Keratinocyte (primary cell): ENCODE data around the gene SYS1. TPM values are rescaled to one million over a fixed set of nuclear protein-coding genes. Genes with fewer than 3 reads are reported as not detected.

Source experiments
- DNase-seq: peaks from one replicate; pipeline ENCODE4 v3.0.0-alpha.2; 2011; ENCODE audit warnings: low read depth, missing footprints, low spot score
- FAIRE-seq: peaks from 2 replicates; lab custom pipeline; 2011; peaks lifted over from hg19 to GRCh38; lab: Jason Lieb, UNC
- H2AFZ ChIP-seq: 2 replicates; pipeline ENCODE4 v1.6.0; 2012; ENCODE audit warnings: low read length, control low read depth, inconsistent platforms; ENCODE audit not compliant: control insufficient read depth
- H3K27ac ChIP-seq: 2 replicates; pipeline ENCODE4 v1.5.1; 2011; ENCODE audit warnings: low read length; ENCODE audit not compliant: control insufficient read depth, insufficient read depth
- H3K27me3 ChIP-seq: 3 replicates; pipeline ENCODE4 v1.6.0; 2011; ENCODE audit warnings: low read length; ENCODE audit not compliant: control insufficient read depth, insufficient read depth; ENCODE audit errors: extremely low read depth
- H3K36me3 ChIP-seq, 2 experiments: 2 replicates in 1 of 2; 3 replicates in 1 of 2; pipeline ENCODE4 v1.5.1; 2011; ENCODE audit warnings: low read length in 2 of 2, mild to moderate bottlenecking in 1 of 2; ENCODE audit not compliant: control insufficient read depth in 2 of 2, insufficient read depth in 2 of 2; ENCODE audit errors: extremely low read depth in 1 of 2
- H3K4me1 ChIP-seq: 3 replicates; pipeline ENCODE4 v1.5.1; 2011; ENCODE audit warnings: low read length; ENCODE audit not compliant: control insufficient read depth, insufficient read depth; ENCODE audit errors: extremely low read depth
- H3K4me2 ChIP-seq: 3 replicates; pipeline ENCODE4 v1.6.0; 2011; ENCODE audit warnings: low read depth, low read length; ENCODE audit not compliant: control insufficient read depth, insufficient read depth; ENCODE audit errors: extremely low read depth
- H3K4me3 ChIP-seq, 3 experiments: fragments of 200-600 bp in 1 of 3; sonication (generic) in 1 of 3; 2 replicates in 2 of 3; 3 replicates in 1 of 3; pipeline ENCODE4 v1.5.1; 2011 to 2016; ENCODE audit warnings: low read length in 3 of 3, mild to moderate bottlenecking in 3 of 3, control low read depth in 2 of 3, inconsistent platforms in 1 of 3, low read depth in 1 of 3, mixed read lengths in 1 of 3, mixed run types in 1 of 3, moderate library complexity in 1 of 3; ENCODE audit not compliant: control insufficient read depth in 2 of 3, insufficient read depth in 2 of 3; ENCODE audit errors: extremely low read depth in 1 of 3
- H3K79me2 ChIP-seq: 2 replicates; pipeline ENCODE4 v1.6.0; 2012; ENCODE audit warnings: low read length; ENCODE audit not compliant: control insufficient read depth, insufficient read depth
- H3K9ac ChIP-seq: 3 replicates; pipeline ENCODE4 v1.6.0; 2011; ENCODE audit warnings: low read length; ENCODE audit not compliant: control insufficient read depth, insufficient read depth; ENCODE audit errors: extremely low read depth
- H3K9me1 ChIP-seq: 3 replicates; pipeline ENCODE4 v1.6.0; 2011; ENCODE audit warnings: low read length; ENCODE audit not compliant: control insufficient read depth, insufficient read depth; ENCODE audit errors: extremely low read depth
- H3K9me3 ChIP-seq: 2 replicates; pipeline ENCODE4 v1.5.1; 2012; ENCODE audit warnings: low read depth, low read length; ENCODE audit not compliant: control insufficient read depth
- H4K20me1 ChIP-seq: 3 replicates; pipeline ENCODE4 v1.6.0; 2011; ENCODE audit warnings: low read length; ENCODE audit not compliant: control insufficient read depth, insufficient read depth; ENCODE audit errors: extremely low read depth
- EZH2 ChIP-seq: IDR thresholded peaks from one replicate; pipeline ENCODE4 v1.6.1; 2012; ENCODE audit warnings: inconsistent platforms, mild to moderate bottlenecking, low read length, moderate library complexity
- dilution Hi-C: fragments of 300-500 bp; cut with MboI; formaldehyde crosslinking; loops from one replicate; pipeline ENCODE4 v1.7.0; 2020; ENCODE audit warnings: low sequenced_read_pairs; ENCODE audit not compliant: extremely low pct_ligation_motif_present
- polyA plus RNA-seq, 5 experiments: library from polyadenylated mRNA; depleted of rRNA in 3 of 5; stranded (reverse) in 3 of 5; stranded (forward) in 1 of 5; unstranded in 1 of 5; fragments of >200 nt; gene quantifications; 1 replicate in 1 of 5; 2 replicates in 3 of 5; 3 replicates in 1 of 5; pipeline versions ENCODE4 v1.2.1 to v1.2.3, GENCODE V29; 2011 to 2012; ENCODE audit warnings: missing spikeins in 2 of 5, low read depth in 1 of 5, low replicate concordance in 1 of 5
- TF ChIP-seq, protein P1 (sequence below), 3 experiments: IDR thresholded peaks in 1 of 3; conservative IDR thresholded peaks in 1 of 3; optimal IDR thresholded peaks in 1 of 3; 2 replicates in 2 of 3; 3 replicates in 1 of 3; pipeline versions ENCODE3 to v1.5.1; 2011; ENCODE audit warnings: low read length in 3 of 3, mild to moderate bottlenecking in 3 of 3, moderate library complexity in 2 of 3, control low read depth in 1 of 3, inconsistent platforms in 1 of 3; ENCODE audit not compliant: insufficient read depth in 2 of 3; ENCODE audit errors: extremely low read depth in 1 of 3

Gene SYS1
- polyA plus RNA-seq, 1 donor (not counting 4 experiments of a cell fraction or from before 2014, with no cell fraction given): 16.8 TPM

DNA sequence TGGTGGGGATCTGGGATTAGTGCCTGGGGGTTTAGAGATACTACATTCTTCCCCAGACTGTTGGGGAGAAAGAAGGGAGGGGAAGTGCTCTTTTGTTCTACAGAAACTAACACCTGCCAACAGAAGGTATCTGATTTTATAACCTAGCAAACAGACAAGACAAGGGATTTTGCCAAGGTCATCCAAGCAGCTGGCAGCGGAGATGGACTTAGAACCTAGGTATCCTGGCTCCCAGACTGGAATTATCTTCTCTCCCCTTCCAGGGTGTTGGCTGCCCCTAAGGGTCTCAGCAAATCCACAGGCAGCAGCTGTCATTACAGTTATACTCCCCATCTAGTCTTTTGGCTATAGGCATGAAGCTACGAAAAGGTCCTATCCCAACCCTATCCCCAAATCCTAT lies 23.2 kb upstream of the SYS1 start:
- no peak for TF ChIP-seq EZH2
- peaks cover 91% of the 10 kb centered on the region for H3K4me1 ChIP-seq
- no peaks in the 10 kb centered on the region for H4K20me1 ChIP-seq
- peak overlapping the region; percentile 34 for H3K9ac ChIP-seq
- FAIRE-seq (no peak), DNase-seq (no peak)
- H3K27me3 ChIP-seq: no peaks in the 10 kb centered on the region
- dilution Hi-C loops: no loop called here
- H3K36me3 ChIP-seq: peaks cover 23 to 52% of the 10 kb centered on the region in 2 experiments
- H3K4me2 ChIP-seq: peak overlapping the region; percentile 55
- peaks cover 4% of the 10 kb centered on the region for H3K9me1 ChIP-seq
- no peak overlapping the region for H2AFZ ChIP-seq
- H3K9me3 ChIP-seq: no peaks in the 10 kb centered on the region
- H3K4me3 ChIP-seq: no peak overlapping the region
- H3K79me2 ChIP-seq: peaks cover 84% of the 10 kb centered on the region
- H3K27ac ChIP-seq: peak overlapping the region; percentile 98

DNA sequence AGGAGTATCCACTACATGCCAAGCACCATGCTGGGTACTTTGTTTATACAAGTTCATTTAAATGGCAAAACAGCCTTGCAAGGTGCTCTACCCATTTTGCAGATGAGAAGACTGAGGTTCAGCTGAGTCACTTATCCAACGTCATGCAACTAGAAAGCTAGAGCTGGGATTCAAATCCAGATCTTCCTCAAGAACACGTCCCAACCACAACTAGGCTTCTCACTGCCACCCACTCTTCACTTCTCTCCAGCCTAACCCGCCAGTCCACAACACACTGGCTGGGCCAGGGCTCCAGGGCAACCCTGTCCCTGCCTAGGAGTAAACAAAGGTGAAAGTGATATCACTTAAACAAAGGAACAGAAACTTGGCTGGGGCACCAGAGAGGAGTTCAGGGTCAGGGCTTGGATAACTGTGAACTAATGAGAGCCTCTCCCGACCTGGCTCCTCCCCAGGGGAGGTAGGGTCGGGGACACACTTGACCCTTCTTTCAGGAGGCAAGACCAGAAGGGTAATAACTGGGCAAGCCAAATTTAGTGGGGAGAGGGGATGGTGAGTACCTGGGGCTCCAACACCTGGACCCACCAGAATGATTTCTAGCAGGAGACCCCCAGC lies 22.6 kb upstream of the SYS1 start:
- no peaks in the 10 kb centered on the region for H3K9me3 ChIP-seq
- H2AFZ ChIP-seq: no peak overlapping the region
- H3K79me2 ChIP-seq: peaks cover 84% of the 10 kb centered on the region
- FAIRE-seq (no peak), DNase-seq (no peak)
- H3K36me3 ChIP-seq: peaks cover 19 to 48% of the 10 kb centered on the region in 2 experiments
- H3K9ac ChIP-seq: peak overlapping the region; percentile 99
- H3K4me1 ChIP-seq: peaks cover 96% of the 10 kb centered on the region
- no peak overlapping the region for H3K4me3 ChIP-seq
- no peak for TF ChIP-seq EZH2
- TF ChIP-seq, protein P1, sequence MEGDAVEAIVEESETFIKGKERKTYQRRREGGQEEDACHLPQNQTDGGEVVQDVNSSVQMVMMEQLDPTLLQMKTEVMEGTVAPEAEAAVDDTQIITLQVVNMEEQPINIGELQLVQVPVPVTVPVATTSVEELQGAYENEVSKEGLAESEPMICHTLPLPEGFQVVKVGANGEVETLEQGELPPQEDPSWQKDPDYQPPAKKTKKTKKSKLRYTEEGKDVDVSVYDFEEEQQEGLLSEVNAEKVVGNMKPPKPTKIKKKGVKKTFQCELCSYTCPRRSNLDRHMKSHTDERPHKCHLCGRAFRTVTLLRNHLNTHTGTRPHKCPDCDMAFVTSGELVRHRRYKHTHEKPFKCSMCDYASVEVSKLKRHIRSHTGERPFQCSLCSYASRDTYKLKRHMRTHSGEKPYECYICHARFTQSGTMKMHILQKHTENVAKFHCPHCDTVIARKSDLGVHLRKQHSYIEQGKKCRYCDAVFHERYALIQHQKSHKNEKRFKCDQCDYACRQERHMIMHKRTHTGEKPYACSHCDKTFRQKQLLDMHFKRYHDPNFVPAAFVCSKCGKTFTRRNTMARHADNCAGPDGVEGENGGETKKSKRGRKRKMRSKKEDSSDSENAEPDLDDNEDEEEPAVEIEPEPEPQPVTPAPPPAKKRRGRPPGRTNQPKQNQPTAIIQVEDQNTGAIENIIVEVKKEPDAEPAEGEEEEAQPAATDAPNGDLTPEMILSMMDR (optimal IDR thresholded peaks at IDR 0.05 in 1 of 3, IDR thresholded peaks at IDR 0.05 in 1 of 3, conservative IDR thresholded peaks at IDR 0.05 in 1 of 3; ENCODE audit: extremely low read depth in 1 of 3, insufficient read depth in 2 of 3, low read length in 3 of 3): no peak
- H3K9me1 ChIP-seq: peaks cover 4% of the 10 kb centered on the region
- peak overlapping the region; percentile 55 for H3K4me2 ChIP-seq
- no peaks in the 10 kb centered on the region for H4K20me1 ChIP-seq
- dilution Hi-C loops: no loop called here
- H3K27ac ChIP-seq: peak overlapping the region; percentile 98
- no peaks in the 10 kb centered on the region for H3K27me3 ChIP-seq
